CD4-positive, alpha-beta T cell treated with Interleukin-17A for 1 hour (primary cell): ENCODE measurements around the gene LSM4.
"Not testable (repeated sequence)": the region's sequence is repeated elsewhere in the genome, so short reads cannot be mapped to it uniquely, and the experiment has no call there.

ENCODE experiments used
- DNase-seq: peaks from one replicate; pipeline ENCODE4 v3.0.0-alpha.2; 2020

The LSM4 gene

DNA sequence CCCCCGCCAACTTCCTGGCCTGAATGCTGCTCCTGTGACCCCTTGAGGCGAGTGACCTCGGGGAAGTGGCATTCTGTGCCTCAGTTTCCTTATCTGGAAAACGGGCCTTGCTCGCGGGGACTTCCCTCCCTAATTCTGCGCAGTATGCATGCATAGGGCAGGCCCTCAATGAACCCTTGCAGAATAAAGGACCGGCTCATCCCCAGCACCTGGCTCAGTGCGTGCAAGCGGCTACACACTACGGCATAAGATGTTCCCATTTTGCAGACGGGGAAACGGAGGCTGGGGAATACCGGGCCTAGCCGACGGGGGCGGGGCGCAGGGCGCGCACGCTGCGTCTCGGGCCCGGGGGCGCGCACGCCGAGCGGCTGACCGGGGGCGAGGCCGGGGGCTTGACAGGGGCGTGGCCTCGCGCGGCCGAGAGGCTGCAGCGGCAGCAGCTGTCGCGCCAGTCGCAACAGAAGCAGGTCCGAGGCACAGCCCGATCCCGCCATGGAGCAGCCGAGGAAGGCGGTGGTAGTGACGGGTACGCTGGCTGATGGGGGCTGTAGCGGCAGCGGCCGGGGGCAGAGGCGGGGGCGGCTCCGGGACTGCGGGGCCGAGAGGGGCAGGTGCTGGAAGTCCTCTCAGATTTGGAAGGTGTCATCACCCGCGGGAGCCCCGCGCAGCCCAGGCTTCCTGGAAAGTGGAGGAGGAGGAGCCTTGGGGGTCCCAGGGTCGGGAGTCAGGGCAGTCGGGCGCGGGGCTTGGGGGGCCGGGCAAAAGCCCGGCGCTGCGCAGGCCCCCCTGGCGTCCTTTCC, 17.5 kb upstream of the LSM4 start, which contains the start of gene PGPEP1:
PGPEP1 (plus strand) TSS at position 409 of the 800 bp plus-strand sequence; CDS start at position 493, 84 bp downstream.
- peak; percentile 56 for DNase-seq

DNA sequence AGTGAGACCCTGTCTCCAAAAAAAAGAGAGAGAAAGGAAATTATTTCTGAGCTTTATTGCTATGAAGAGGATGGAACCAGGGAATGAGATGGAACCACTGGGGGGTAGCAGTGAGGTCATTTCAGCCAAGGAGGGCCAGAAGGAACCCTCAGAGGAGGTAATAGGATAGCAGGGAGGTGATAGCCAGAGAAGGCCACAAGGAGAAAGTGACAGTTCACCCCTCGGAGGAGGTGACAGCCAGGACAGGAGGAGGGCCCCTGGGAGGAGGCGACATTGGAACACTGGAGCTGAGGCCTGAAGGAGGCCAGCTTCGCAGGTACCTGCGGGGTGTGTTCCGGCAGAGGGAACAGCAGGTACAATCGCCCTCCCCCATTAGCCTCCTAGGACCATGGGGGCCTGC, 16.8 kb upstream of the LSM4 start:
- no peak for DNase-seq

DNA sequence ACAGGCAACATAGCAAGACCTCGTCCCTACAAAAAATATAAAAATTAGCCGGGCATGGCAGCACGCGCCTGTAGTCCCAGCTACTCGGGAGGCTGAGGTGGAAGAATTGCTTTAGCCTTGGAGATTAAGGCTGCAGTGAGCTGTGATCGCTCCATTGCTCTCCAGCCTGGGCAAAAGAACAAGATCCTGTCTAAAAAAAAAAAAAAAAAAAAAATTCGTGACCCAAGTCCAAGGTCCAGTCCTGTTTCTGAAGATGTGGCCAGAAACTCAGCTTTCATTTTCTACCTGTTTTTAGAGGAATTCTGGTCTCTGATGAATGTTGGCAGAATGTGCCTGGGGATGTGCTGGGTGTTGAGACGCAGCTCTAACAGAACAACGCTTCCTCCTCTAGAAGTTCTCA, 15.7 kb upstream of the LSM4 start:
- no peak for DNase-seq

DNA sequence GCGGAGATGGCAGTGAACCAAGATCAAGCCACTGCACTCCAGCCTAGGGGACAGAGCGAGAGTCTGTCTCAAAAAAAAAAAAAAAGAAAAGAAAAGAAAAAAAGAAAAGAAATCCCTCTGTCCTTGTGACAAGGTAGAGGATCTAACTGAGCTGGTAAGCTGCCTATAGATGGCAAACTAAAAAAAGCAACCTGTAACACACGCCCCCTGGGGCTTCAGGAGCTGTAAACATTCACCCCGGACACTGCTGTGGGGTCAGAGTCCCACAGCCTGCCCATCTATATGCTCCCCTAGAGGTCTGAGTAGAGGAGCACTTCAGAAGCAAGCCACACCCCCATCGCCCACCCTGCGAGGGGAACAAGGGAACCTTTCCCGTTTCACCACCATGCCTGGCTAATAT, 13.2 kb upstream of the LSM4 start:
- no peak for DNase-seq

DNA sequence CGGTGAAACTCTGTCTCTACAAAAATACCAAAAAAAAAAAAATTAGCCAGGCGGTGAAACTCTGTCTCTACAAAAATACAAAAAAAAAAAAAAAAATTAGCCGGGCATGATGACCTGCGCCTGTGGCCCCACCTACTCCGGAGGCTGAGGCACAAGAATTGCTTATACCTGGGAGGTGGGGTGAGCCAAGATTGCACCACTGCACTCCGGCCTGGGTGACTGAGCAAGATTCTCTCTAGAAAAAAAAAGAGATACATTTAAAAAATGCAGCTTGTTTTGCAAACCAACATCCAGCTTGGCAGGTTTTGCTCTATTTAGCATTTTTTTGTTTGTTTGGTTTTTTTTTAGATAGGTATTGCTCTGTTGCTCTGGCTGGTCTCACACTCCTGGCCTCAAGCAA, 10.8 kb upstream of the LSM4 start:
- DNase-seq: no peak

DNA sequence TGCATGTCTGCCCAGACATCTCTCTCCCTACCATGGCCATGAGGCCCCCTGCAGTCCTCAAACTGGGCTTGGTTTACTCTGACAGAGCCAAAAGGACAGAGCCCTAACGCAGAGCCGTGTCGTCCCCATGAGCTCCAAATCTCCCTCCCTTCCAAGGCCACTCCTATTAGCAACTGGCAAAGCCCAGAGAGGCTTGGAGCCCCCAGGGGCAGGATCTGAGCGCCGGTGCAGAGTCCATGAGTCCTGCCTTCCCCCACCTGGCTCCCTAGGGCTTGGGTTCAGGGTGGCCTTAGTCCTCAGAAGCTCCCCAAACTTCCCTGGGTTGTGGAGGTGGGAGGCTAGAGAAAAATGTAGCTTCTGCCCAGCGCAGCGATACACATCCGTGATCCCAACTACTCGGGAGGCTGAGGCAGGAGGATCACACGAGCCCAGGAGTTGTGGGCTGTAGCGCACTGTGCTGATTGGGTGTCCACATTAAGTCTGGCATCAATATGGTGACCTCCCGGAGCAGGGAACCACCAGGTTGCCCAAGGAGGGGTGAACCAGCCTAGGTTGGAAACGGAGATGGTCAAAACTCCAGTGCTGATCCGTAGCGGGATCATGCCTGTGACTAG, 10.1 kb upstream of the LSM4 start:
- no peak for DNase-seq

DNA sequence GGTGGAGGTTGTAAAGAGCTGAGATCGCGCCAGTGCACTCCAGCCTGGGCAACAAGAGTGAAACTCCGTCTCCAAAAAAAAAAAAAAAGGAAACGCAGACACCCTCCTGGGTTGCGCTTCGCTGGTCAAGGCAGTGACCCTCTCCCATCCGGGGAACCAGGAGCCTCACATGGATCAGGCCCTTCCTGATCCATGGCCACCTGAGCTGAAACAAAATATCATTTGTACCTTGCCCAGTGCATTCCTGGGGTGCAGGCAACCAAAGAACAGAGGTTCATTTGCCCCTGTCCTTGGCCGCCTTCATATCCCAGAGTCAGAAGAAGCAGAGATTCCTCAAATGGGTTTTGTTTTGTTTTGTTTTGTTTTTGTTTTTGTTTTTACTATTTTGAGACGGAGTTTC, 8.0 kb upstream of the LSM4 start:
- DNase-seq: no peak

DNA sequence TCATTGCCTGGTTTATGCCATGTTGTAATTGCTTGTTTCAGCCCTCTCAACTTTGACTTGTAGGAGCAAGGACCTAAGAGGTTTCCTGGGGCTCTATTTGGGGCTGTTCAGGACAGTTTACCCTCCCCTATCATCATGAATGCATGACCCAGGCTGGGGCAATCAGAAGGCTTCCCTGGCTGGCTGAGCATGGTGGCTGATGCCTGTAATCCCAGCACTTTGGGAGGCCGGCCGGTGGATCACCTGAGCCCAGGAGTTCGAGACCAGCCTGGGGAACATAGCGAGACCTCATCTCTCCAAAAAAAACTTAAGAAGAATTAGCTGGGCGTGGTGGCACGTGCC, 6.1 kb upstream of the LSM4 start:
- DNase-seq: no peak

DNA sequence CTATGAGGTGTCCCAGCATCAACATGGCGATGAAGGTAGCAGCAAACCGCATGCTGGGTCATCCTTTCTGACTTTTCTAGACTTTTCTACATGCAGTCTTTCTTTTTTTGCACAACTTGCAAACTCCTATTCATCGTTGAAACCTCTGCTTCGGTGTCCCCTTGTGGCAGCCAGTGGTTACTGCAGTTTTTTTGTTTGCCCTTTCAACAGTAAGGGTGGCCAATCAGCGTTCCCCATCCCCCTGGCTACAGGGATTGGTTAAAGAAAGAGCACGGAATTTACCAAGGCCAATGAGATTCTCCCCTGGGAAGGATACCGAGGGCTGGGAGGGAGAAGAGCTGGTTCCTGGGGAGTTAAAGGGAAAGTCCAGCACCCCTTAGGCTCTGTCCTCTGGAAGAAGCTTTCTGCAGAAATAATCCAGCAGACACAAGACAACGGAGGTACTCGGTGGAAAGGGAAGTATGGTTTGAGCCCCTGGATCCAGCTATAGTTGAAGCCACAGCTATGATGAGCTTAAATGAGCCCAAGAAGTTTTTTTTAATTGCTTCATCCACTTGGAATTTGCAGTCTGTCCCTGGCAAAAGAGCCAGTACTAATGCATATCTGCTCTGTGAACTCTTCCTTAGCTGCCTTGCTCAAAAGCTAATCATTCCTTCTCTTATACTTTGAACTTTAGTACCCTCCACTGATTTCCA, 5.6 kb upstream of the LSM4 start:
- peak; percentile 95 for DNase-seq

DNA sequence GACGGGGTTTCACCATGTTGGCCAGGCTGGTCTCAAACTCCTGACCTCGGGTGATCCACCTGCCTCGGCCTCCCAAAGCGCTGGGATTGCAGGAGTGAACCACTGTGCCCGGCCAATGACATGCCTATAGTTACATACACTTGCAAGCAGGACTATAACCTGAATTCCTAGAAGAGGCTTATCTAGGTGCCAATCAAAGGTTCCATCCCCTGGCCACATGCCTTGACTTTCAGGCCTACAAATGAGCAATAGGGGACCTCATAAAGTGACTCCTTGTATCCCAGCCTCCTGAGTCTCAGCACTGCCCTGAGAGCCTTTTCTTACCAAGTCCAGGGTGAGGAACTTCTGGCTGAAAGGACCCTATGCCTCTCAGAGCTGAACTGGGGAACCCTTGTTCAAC, 3.9 kb upstream of the LSM4 start:
- DNase-seq: no peak

DNA sequence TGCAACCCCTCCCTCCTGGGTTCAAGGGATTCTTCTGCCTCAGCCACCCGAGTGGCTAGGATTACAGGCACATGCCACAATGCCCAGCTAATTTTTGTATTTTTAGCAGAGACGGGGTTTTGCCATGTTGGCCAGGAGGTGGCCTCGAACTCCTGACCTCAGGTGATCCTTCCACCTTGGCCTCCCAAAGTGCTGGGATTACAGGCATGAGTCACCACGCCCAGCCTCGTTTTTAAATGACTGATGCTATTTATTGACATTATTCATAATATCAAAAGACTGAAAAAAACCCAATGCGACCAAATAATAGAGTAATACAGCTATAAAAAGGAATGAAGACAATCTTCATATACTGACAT, 1.5 kb upstream of the LSM4 start:
- DNase-seq: not testable (repeated sequence)

DNA sequence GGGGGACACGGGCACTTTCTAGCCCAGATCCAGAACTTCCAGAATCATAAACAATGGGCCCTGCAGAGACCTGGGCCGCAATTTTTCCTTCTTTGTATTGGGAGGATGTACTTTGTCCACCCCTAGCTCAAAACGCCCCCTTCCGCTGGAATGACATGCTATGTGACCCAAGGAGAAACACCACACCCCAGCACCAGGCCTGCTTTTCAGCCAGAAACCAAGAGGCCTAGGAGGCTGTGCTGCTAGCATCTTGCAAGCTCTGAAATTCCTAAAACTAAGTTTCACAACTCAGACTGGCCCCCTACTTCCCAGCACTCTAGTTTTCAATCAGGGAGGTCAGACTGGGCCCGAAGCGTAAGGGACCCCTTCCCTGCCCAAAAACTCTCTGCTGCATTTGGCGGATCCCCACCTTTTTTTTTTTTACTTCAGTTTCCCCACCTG, 538 bp downstream of the LSM4 start:
- DNase-seq: peak; percentile 36

DNA sequence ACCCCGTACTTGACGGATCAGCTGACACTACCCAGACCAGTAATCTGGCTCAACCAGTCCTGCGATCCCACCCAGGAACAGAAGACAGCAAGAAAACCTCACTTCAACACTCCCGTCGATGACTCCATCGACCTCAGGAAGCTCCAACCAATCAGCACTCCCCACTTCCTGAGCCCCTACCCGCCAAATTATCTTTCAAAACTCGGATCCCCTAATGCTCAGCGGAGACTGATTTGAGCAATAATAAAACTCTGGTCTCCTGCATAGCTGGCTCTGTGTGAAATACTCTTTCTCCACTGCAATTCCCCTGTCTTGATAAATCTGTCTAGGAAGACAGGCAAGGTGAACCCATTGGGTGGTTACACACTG, 1.2 kb downstream of the LSM4 start:
- peak; percentile 56 for DNase-seq

DNA sequence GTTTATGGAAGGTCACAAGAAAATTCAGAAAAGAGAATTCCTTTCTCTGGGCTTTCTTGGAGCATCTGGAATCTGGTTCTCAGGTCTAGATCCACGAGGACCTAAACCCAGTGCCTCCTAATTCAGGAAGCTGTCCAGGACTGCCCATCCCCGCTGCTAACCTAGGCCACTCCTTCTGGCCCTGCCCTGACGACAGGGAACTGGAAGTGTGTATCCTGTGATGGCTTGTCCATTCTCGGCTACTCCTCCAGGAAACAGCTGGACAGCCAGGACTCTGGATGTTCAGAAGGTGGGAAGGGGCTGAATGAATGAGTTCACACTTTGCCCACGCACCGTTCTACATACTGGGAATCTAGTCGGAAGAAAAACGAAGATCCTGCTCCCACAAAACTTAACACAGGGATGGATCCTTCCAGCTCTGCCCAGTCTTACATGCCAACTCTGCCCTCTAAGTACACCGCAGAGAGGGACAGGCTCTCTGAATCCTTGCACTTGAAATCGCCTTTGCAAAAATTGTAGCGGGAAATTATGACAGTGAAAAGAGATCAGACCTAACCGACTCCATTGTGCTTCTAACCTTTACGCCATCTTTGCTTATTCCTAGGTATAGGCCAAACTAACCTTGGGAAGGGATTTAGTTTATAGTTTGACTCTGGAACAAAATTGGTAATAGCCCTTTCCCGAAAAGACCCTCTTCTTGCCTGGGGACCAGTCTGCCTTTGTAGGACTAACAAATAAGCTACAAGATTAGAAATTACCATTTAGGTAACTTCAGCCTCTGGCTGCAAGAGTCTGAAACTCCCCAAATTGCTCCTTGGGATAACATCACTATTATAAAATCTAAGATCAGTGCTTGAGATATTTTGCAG, 1.8 kb downstream of the LSM4 start:
- DNase-seq: no peak

DNA sequence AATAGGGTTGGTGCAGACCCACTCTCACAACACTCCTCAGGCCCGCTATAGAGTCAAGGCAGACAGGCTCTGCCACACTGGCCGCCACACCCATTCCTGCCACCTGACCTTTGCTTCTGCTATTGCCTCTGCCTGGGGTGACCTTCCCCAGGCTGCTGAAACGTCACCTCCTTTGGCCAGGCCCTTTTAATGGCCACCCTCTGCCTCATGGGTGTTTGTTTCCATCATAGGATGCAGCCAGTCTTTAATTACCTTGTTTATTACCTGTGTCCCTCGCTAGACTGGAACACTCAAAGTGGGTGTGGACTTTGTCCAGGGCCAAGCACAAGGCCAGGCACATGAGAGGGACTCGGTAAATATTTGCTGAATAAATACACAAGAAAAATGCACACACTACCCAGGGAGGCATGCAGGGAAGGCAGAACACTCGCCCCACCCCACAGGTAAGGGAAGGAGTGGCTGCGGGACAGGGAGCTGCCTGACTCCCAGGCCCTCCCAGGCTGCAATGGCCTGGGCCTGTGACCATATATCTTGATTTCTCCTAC, 3.2 kb downstream of the LSM4 start:
- DNase-seq: no peak

DNA sequence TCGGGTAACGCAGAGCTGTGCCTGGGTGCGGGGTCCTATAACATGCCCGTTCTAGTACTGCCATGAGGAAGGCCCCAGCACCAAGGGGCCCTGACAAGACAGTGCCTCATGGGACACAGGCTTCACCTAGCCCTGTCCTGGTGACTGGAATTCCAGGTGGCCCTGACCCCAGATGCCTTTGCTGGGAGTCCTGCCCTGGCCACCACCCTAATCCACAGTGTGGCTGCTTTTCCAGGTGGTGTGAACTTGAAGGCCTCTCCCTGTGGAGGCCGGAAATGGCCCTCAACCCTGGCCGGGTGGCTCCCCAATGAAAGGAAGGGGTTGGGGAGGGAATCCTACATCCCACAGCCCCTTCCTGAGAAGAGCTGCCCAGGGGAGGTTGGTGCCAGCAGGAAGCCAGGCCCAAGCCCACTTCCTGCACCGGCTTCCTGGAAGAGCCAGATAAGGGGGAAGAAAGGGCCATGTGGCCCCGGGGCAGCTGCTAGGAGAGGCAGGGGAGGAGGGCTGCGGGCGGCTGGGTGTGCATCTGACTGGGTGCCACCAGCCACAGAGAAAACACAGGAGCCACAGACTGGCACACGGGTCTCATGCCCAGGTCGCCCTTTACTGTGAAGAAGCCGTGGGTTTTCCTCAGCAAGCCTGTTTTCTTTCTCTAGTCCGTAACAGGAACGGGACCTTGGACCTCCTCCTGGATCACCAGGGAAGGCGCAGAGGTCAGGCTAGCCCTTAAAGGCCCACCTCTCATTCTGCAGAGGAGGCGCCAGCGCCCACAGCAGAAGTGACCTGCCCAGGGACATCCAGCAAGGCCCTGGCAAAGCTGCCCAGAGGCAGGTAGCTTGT, 4.7 kb downstream of the LSM4 start:
- DNase-seq: peak; percentile 71

DNA sequence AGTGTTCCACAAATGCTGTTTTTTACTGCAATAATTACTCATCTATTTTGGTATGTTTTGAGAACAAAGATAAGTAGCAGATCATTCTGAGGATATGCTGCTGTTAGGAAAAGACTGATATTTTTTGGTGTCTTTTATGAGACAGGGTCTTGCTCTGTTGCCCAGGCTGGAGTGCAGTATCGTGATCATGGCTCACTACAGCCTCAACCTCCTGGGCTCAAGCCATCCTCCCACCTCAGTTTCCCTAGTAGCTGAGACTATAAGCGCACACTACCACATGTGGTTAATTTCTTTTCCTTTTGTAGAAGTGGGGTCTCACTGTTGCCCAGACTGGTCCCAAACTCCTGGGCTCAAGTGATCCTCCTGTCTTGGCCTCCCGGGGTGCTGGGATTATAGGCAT, 9.5 kb downstream of the LSM4 start:
- DNase-seq: no peak

DNA sequence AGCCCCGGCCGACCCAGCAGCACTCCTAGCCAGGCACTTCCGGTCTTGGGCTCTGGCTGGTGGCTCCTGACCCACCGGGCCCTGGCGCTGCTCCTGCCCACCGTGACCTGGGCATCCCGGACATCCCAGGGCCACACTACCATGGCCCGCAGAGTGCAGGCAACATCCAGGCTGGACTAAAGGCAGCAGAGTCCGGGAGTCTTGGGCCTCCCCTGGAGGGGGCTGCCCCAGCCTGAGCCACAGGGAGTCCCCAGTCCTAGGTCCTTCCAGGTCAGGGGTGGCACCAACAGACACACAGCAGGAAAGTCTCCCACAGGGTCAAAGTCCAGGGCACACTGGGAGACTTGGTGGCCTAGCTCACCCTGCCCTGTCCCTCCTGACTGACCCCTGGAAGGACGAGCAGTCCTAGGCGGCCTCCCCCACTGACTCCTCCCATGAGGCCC, 10.8 kb downstream of the LSM4 start:
- DNase-seq: no peak

DNA sequence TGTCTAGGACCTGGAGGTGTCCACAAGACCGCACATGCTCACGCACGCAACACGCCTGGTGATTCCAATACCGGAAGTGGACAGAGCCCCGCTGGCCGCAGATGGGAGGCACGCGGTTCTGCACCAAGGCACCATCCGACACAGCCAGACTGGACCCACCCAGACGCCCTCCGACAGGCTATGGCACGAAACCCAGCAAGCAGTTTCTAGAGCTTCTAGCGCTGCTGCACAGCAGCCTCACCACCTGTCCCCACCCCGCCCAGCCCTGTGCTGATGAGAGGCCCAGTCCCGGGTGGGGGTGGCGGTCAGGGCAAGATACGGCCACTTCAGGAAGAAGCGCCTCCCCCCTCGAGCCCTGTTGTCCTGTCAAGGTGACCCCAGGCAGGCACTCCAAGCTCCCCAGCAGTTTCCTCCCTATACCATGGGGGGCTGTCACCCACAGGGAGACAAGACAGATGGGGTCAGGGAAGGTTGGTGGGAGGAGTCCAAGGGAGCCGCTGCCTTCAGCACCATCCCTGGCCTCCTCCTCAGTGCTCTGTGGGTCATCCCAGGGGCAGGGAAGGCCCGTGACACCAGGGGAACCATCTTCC, 11.3 kb downstream of the LSM4 start:
- no peak for DNase-seq

DNA sequence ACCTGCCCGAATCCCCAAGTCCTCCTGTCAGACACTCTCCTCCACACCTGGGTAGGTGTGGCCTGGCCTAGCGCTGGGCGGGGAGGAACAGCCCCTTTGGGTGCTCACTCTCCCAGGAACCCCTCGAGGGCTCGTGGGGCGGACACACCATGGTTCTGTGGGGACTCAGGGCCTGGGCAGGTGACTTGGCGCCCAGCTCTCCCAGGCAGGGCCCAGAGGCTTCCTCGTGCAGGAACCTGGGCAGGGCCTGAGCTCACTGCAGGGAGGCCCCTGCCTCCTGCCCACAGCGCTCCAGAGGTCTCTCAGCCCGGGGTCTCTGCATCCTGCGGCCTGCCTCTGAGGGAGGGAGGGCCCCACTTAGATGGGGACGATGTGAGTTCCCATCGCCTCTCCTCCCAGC, 11.9 kb downstream of the LSM4 start:
- no peak for DNase-seq

DNA sequence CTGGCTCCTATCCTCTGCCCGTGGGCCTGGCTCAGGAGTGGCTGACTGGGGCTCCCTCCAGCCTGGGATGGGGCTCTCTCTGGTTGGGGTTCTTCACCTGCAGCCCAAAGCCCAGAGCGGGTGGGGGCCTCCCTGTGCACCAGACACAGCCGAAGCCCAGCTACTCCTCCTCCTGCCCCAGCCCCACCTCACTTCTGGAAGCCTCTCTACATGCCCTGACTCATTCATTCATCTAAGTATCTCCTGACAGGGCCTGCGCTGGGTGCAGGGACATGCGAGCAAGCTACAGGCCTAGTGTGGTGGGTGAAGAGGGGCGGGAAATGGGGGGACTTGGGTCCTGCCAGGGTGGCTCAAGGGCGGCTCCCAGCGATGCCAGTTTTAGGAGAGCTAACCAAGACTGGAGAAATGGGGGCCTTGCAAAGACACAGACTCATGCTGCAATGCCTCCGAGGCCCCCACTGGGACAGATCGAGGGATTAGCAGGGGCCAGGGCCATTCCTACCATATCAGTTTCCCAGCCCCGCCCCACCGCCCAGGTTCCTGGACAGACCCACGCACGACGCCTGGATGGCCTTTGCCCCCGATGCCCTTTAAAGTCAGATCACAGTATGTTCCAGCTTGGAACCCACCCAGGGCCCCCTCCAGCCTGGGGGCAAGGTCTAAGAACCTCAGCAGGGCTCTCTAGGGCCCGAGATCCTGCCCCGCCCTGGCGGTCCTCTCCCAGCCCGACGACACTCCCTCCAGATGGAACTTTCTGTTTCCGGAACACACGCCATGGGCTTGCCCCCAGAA, 12.6 kb downstream of the LSM4 start:
- no peak for DNase-seq
